Activated CD8-positive, alpha-beta memory T cell treated with anti-CD3 and anti-CD28 coated beads, Interleukin-2, amount 50 U/mL, for 1 hour (primary cell): ENCODE data around the gene LDLRAD4.

Experiments
- DNase-seq: peaks from one replicate; pipeline ENCODE4 v3.0.0-alpha.2; 2020; ENCODE audit errors: extremely low read depth

LDLRAD4 gene

DNA sequence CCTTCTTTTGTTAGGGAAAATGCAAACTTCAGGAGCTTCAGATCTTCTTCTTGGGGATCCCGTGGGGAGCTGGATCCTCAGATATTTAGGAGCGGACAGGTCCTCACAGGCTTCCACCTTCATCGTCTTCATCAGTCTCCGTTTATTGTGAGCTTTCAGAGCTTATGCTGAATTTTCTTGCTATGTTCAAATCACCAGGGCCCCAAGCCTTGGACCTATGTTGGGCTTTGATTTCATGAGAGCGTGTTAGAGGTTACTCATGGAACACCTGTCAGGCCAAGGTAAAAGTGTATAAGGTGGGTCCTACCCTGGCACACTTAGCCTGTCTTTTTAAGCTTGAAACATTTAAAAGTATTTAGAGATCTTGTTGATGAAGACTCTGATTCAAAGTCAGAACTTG is 294.9 kb downstream of the LDLRAD4 start:
- no peak for DNase-seq

DNA sequence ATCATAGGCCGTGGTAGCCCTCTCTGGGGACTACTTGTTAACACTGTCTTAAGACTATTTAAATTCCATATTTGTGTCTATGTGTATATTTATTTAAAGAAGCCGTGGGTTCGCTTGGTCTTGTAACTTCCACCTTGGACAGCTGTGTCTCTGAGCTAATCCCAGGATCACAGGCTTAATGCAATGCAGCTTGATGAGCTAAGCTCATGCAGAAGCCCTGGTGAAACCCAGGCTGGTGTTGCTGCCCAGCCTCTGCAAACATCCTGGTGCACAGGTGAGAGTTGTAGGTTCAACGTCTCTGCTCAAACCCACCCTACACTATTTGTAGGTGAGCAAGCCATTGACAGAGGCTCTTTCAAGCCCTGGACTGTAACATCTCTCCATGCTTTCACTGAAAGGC is 296.0 kb downstream of the LDLRAD4 start:
- DNase-seq, result no peak

DNA sequence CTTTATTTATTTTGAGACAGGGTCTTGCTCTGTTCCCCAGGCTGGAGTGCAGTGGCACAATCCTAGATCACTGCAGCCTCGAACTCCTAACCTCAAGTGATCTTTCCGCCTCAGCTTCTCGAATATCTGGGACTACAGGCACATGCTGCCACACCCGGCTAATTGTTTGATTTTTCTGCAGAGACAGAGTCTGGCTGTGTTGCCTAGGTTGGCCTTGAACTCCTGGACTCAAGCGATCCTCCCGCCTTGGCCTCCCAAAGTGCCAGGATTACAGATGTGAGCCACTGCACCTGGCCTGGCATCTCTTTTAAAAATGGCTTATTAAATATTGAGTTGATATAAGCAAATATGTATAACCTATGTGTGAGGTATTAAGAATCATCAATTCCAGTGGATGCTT is 298.3 kb downstream of the LDLRAD4 start:
- DNase-seq, result no peak

DNA sequence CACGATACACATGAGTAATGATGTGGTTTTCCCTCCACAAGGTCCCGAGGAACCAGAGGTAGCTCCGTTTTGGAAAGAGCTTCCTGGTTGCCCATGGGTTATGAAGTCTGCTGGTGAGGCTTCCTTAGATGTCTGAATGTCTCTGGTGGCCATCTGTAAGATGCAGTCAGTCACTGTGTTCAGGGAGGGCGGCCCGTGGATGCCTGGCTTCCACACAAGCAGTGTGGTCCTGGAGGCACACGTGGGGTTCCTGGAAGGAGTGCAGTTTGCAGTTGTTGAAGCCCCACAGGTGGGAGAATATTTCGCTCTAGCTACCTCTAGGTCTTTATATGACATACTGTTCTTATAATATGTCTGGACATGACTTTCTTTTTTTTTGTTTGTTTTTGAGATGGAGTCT is 298.8 kb downstream of the LDLRAD4 start:
- no peak for DNase-seq

DNA sequence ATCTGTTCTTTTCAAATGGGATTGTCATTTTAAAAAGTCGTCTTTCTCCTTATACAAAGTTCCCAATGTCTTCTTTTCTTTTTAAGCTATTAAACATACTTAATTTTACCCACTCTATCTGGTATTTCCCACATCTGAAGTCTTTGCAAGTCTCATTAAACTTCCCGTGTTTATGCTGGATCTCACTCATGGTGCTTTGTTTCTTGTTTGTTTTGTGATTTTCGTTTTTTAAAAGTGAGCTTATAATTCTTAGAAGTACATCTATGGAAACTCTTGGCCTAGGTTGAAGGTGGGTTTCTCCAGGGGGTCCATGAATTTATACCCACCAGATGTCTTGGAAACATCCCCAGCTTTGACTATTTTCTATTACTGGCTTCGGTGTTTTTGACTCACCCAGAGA is 299.8 kb downstream of the LDLRAD4 start:
- no peak for DNase-seq

DNA sequence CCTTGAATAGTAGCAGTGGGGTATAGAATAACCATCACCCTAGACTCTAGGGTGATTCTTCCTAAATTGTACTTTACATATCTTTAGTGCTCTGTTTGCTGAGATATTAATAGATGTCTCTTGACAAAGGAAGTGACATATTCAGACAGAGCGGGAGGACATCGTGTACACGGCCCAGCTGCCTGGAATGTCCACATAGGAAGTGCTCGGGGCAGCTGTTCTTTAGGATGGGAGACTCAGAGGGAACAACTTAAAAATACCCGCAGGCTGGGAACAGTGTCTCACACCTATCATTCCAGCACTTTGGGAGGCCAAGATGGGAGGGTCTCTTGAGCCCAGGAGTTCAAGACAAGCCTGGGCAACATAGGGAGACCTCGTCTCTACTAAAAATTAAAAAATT is 301.7 kb downstream of the LDLRAD4 start:
- no peak for DNase-seq

DNA sequence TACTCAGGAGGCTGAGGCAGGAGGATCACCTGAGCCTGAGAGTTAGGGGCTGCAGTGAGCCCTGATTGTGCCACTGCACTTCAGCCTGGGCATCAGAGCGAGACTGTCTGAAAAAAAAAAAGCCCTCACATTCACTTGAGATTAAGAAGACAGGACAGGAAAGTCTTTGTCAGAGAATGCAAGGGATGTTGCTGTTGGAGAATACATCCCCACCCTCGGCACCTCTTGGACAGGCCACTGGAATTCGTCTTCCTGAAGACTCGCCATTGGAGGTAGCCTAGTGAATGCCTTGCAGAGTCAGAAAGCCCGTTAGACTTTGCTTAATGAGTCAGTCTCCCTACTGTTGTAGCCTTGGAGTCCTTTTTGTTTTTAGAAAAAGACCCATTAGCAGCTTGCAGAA is 302.2 kb downstream of the LDLRAD4 start:
- DNase-seq, result no peak

DNA sequence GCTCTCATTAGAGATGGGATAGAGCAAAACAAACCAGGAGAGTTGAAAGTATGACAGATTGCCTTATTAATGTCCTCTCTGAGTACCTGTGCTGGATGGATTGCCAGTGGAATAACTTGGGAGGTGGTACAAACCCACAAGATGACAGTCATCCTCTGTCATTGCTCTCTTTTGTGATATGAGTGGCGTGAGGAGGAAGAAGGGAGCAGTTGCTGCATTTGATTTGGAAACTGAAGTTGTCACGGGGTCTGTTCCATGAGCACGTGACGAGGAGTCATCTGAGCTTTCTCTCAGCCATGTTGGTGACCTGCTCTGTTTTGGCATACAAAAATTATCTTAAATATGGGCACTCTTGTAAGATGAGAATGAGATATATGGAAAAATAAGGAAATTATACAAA is 302.9 kb downstream of the LDLRAD4 start:
- DNase-seq, result no peak

DNA sequence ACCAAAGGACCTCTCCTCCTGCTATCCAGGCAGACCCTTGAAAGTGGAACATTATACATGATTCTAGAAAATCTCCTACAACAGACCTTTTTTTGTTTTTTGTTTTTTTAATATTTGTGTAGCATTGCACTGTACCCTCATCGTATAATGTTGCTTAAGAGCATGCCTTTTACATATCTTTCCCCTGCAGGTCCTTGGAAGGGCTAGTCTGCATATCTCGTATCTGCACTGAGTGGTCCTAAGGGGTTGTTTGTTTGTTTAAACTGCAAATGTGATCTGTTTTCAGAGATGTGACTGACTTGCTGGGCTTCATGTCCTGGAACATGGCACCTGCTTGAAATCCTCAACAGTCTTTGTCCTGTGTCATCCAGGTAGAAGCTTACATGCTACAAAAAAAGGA is 303.7 kb downstream of the LDLRAD4 start:
- DNase-seq, result no peak

DNA sequence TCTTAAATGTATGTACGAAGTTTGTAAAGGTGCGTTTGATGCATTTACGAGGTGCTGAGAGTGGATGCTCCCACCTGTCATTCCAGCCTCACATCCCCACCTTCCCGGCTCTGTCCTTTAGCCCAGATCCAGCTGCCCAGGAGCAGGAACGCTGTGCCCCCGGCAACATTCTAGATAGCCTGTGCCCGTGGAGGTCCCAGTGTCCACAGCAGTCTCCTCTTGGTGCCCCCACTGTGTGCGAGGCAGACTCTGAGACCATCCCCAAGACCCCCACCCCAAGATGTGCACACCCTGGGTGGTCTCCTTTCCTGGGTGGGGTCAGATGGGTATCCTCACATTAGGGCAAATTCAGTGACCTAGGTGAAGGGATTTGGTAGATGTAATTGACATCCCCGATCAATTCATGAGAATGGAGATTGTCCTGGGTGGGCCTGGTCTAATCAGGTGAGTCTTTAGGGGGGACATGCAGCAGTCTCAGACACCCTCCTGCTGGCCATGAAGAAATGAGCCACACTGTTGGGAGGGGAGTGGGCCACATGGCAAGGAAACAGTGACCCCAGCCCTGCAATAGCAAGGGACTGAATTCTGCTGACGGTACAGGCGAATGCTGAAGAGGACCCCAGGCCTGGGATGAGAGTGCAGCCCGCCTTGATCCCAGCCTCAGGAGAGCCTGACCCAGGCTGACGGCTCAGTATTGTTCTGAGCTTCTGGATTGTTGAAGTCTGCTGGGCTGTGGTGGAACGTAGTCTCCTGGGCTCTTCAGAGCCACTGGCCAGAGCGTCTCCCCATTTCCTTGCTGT is 304.5 kb downstream of the LDLRAD4 start:
- no peak for DNase-seq

DNA sequence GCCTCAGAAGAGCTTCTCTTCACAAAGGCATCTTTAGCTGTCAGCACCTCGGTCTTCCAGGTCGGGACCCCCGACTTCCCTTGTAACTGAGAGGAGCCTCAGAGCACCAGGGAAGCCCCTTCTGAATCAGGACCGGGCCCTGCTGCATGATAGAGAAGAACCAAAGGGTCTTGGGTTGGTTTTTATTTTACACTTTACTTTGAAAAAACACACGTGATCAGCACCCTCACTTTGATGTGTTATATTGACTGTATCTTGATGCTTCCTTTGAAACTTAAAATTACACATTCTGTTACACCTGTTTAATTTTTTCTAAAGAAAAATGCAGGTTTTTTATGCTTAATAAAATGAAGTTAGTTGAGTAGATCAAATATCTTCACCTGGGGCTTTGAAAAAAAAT is 305.5 kb downstream of the LDLRAD4 start:
- no peak for DNase-seq

DNA sequence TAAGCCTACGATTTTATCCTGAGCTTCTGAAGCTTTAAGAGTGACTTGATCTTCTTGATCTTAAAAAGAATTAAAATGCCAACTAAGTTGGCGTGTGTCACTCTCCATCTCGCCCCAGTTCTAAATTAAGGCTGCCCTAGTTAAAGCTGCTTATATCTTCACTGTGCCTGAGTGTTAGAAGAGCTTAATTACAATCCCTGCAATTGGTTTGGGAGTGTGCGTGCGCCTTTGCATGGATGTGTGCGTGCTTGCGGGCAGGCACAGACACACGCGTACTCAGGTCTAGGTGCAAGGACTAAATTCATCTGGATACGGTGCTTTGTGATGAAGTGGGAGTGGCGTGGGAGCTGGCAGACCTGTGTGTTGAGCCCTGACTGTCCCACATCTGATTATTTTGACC is 306.3 kb downstream of the LDLRAD4 start:
- DNase-seq, result no peak

DNA sequence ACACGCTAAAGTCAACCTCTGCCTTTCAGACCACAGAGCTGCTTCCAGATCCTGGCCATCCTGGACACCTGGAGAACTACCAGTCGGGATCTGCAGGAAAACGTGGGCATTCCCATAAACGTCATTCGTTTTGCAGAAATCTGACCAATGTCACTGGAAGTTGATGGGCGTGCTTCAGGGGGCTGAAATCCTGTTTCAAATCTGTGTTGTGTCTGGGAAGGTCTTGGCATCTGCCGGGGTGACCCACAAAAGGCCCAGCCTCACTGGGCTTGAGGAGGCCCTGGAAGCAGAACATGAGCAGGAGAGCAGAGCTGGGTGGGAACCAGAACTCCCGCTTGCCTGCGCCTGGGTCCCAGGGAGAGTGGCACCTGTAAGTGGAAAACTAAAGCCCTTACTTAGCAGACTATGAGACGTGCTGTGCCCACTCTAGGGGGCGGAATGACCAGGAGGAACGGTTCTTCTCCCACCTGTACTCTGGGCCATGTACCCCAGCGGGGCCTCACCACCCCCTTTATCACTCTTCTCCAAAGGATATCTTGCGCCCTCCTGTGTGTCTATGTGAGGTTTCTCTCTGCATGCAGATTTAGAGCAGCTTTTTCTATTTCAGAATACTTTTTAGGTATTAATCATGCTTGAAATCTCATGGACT is 306.9 kb downstream of the LDLRAD4 start:
- no peak for DNase-seq

DNA sequence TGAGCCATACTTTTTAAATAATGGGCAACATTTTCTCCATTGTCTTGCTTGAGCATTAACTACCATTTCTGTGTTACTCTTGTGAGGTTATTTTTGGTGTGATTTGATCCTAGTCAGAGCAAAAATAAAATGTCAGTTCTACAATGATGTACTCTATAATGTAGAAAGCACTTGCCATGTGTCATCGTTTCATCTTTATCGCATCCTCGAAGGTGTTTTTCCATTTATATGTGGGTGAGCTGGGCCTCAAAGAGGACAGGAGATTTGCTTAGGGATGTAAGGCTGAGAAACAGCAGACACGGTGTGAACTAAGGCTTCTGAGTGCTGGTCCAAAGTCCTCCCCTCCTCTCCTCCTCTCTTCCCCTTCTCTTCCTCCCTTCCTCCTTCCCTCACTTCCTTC is 308.0 kb downstream of the LDLRAD4 start:
- no peak for DNase-seq

DNA sequence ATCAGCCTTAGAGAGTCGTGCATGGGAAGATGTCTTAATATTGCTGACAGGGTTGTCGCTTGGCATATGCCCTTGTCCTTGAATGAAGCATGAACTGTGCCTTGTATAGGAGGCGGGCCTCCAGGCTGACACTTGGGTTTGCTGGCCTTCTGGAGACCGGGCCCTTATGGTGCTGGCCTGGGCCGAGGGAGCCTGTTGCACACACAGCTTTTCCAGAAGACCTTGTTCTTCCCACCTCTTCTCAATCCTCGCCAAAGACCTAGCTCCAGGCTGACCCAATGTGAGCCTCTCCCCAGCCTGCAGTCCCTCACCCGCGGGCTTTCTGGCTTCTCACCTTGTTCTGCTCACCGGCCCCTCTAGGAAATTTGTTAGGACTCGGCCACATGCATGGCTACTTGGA is 308.7 kb downstream of the LDLRAD4 start:
- no peak for DNase-seq

DNA sequence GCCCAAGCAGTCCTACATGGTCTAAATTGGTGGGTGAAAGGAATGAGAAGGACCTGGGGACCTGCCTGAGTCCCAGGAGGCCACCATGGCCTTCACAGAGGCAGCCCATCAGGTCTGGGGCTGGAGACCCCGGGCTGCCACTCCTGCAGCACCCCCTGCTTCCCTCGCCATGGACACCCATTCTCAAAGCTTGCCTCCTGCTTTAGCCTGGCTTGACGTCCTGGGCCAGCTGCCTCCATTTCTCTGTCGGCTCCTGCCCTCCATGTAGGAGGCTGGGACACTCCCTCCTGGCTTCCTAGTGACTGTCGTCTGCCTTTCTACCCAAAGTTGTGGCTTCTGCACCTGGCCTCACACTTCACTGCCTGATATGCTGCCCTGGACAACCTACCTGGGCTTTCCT is 309.2 kb downstream of the LDLRAD4 start:
- DNase-seq, result no peak

DNA sequence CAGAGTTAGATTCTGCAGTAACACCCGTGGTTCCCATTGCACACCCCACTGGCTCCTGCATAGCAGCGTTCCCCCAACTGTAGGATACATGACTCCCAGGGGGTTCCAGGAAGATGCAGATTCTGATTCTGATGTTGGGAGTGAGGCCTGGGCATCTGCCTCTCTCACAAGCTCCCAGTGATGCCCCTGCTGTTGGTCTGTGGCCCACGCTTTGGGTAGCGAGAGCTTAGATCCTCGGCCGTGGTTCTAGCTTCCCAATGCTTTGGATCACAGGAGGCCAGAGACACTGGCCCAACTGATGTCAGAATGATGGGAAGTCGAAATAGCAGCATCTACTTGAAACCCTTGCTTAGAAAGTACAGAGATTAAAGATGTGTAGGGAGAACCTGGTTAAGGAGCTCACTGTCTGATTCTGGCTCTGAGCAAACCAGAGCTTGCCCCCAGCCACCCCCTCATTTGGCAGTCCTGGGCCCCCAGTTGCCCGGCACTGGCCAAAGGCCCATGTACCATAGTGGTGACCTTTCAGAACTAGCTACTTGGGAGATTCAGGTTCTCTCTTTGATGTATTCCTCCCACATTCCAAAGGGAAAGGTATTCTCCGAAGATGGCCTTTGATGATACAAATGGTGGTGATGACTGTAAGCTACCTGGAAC is 310.3 kb downstream of the LDLRAD4 start:
- no peak for DNase-seq

DNA sequence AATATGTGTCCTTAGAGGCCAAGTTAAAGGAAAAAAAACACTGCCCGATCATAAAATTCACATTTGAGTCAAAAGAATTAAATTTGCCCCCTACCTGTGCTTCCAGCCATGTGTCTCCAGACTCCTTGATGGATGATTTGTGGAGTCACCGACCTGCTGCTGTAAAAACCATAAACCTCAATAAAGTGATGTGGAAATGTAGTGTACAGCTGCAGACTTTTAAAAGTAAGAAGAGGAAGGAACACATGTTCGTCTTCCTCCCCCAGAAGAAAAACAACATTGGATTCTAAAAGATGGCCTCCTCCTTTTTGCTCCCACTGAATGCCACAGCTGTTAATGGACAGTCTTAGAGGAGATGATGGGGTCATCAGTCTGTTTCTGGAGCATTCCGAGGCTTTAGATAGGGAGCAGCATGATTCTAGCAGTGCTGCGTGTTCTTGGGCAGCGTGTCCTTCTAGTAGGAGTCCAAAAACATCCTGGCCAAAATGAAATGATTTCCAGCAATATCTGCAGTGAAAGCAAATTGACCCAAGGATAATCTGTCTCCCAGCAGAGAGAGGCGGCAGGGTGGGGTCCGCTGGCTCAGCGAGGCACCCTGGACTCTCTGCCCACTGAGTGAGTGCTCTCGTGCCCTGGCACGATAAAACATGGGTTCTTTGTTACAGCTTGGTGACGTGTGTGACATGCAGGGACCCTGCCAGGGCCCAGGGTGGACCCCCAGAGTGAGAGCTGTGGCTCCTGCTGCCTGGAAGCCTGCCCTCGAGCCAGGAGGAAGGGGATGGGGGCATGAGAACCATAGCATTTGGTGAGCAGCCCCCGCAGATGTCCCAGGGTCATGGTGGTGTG is 311.7 kb downstream of the LDLRAD4 start:
- no peak for DNase-seq

DNA sequence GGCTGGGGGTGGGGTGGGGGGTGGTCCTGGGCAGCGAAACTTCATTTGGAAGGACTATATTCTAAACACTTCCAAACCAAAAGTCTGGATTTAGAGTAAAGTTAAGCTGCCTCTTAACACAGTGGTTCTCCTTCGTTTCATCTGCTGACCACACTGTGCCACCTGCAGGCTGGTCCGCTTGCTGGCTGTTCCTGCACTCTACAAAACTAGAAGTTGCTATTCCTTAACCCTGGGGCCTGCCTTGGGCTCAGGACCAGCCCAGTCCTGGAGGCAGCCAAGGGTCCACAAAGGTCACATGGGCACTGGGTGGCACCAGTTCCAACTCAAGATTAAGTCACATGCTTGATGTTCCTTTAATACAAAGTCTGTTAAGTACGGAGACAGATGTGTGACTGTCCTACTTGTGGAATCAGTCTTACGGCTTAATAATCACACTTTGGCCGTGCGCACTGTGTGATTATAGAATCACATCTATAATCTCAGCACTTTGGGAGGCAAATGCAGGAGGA is 312.4 kb downstream of the LDLRAD4 start:
- DNase-seq, result no peak

DNA sequence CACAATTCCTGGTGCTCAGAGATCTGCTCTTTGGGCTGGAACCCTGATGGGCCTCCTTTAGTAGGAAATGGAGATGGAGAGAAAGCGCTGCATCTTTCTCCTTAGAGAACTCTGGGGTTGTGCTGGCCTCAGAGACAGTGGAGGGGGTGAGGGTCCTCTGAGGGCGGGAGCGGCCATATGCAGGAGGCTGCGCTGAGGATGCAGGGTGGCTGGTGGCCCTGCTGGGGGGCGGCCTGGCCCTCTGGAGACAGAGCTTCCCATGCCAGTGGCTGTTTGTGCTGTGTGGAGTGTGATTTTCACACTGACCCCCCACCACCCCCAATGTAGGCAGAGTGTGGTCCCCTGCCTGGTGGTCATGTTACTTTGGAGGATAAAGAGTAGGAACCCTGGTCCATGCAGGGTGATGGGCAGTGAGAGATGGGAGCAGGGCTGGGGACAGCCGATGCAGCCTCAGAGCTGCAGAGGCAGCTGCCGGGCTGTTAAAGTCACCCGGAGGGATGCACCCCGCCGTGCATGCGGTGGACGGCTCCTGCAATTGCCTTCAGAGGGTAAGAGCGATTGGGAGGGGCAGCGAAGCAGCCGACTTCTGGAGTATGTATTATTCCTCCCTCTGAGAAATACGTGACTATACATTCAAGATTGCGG is 313.2 kb downstream of the LDLRAD4 start:
- no peak for DNase-seq

DNA sequence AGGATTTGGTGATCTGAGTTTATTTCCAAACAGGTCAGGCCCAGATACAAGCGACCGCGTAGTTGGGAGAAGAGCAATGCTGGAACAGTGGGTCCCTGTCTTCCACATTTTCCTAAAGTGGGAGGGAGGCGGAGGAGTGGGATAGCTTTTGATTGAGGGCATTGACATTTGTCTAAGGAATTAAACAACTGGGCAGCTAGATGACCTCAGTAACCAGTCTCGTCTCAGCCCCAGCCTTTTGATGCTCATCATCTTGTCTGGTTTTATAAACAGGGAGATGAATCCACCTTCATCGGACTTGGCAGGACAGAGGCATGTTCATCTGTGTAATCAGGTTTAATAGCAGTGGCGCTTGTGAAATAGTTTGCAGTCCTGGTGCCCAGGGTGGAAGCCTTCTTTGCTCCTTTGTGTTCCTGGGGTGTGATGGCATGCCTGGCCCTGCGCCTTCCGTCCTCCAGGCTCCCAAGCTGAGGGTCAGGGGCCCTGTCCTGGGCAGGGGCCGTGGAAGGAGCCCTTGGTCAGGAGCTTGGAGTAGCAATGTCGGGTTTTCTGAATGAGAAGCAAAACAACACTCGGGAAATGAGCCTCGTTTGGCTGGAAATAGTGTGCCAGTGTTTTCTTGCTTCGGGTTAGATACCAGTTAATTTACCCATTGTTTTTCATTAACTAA is 314.0 kb downstream of the LDLRAD4 start:
- no peak for DNase-seq
